Measurements from ENCODE around the gene CELF1.

The CELF1 gene

DNA sequence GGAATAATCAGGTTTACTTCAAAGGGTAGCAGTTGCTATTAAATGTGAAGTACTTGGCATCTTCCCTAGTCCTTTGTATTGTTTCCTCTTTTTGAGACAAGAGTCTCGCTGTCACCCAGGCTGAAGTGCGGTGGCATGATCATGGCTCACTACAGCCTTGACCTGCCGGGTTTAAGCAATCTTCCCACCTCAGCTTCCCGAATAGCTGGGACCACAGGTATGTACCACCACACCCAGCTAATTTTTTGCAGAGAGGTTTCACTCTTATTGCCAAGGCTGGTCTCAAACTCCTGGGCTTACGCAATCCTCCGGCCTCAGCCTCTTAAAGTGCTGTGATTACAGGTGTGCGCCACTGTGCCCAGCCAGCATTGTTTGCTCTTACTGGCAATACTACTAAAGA, 67.8 kb downstream of the CELF1 start:
- no peak for DNase-seq
- no peak for TF ChIP-seq GATA1 (IDR thresholded peaks at IDR 0.05; ENCODE audit: low read depth, low read length)
- no peak for TF ChIP-seq POLR2A (IDR thresholded peaks at IDR 0.05; ENCODE audit: low read length)

GRCh38 chr11:47483457-47483856, 69.5 kb downstream of the CELF1 start:
- DNase-seq: no peak
- no peak for TF ChIP-seq POLR2A (IDR thresholded peaks at IDR 0.05; ENCODE audit: low read length)
- no peak for TF ChIP-seq GATA1 (IDR thresholded peaks at IDR 0.05; ENCODE audit: low read depth, low read length)

GRCh38 chr11:47480762-47481161, 72.2 kb downstream of the CELF1 start:
- no peak for DNase-seq
- no peak for TF ChIP-seq POLR2A (IDR thresholded peaks at IDR 0.05; ENCODE audit: low read length)
- TF ChIP-seq GATA1 (IDR thresholded peaks at IDR 0.05; ENCODE audit: low read depth, low read length): no peak

- TF ChIP-seq GATA1 (IDR thresholded peaks at IDR 0.05; ENCODE audit: low read depth, low read length): no peak
- no peak for TF ChIP-seq POLR2A (IDR thresholded peaks at IDR 0.05; ENCODE audit: low read length)
These were observed 74.1 kb downstream of the CELF1 start for GRCh38 chr11:47478651-47479329.

GRCh38 chr11:47477753-47478152, 75.2 kb downstream of the CELF1 start:
- no peak for DNase-seq
- TF ChIP-seq GATA1 (IDR thresholded peaks at IDR 0.05; ENCODE audit: low read depth, low read length): no peak

More at GRCh38 chr11:47478651-47479329, 74.1 kb downstream of the CELF1 start:
- DNase-seq: no peak

DNA sequence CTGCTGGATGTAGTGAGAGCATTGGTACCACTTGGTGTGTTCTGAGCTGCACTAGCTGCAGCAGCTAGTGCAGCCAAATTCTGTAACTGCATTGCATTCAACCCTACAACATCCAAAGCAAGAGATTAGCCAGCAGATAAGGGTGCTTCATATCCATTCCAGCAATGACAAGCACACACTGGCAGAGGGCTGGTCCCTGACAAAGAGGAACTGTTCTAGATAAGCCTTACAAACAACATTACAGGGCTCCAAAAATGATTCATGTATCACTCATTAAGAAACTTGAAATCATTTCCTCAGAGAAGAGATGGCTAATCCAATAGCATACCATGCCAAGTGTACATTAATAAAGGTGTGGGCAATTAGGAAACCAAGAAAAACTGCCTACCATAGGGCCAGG, 75.6 kb downstream of the CELF1 start:
- peak; percentile 65 to 80 for DNase-seq
- no peak for TF ChIP-seq POLR2A (IDR thresholded peaks at IDR 0.05; ENCODE audit: low read length)

- no peak for TF ChIP-seq GATA1 (IDR thresholded peaks at IDR 0.05; ENCODE audit: low read depth, low read length)
- DNase-seq: no peak
These were observed 82.3 kb downstream of the CELF1 start for GRCh38 chr11:47470671-47471070.

- no peak for TF ChIP-seq POLR2A (IDR thresholded peaks at IDR 0.05; ENCODE audit: low read length)
- no peak for TF ChIP-seq GATA1 (IDR thresholded peaks at IDR 0.05; ENCODE audit: low read depth, low read length)
- no peak for DNase-seq
These were observed 83.4 kb downstream of the CELF1 start for GRCh38 chr11:47469361-47470179.

DNA sequence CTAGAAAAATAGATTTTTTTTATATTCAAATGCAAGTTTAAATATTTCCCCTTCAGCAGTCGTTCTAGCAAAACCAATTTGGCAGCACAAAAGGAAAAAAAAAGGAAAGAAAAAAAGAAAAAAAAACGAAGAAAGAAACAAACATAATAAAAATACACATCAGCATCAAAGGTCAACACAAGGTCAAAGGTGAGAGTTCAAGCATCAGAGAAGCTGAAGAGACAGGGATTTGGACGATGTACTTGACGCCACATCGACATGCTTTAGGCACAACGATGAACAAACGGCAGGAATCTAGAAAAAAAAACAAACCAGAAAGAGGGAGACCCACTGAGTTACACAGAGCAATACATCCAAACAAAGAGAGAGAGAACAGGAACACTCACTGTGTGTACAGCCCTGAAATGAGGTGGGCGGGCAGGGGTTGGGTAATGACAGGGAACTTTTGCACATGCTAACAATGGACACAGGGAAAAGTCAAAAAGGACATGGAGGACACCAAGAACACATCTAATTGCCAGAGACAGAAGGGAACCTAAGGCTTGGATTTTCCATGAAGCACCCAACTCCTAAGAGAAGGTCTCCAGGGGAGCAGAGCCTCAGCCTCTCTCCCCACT, 84.2 kb downstream of the CELF1 start:
- TF ChIP-seq GATA1 (IDR thresholded peaks at IDR 0.05; ENCODE audit: low read depth, low read length): no peak
- no peak for TF ChIP-seq POLR2A (IDR thresholded peaks at IDR 0.05; ENCODE audit: low read length)
- DNase-seq: no peak

DNA sequence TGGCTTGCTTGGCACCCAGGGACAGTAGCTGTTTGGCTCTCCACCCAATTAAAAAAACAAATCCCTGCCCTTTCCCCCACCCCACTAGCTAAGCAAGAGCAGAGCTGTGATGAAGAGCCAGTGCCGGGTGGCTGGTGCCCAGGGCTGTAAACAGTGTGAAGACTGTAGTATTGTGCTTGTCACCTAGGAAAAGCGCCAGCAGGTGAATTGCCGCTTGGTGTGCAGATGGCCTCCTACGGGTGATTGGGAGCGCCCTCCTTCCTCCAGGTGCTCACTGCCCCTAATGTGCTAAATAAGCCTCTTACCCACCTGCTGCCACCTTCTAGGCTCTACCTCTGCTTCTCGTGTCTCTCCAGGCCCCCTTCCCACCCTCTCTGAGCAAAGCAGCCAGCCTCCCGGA, 85.6 kb downstream of the CELF1 start:
- TF ChIP-seq POLR2A (IDR thresholded peaks at IDR 0.05; ENCODE audit: low read length): no peak
- TF ChIP-seq GATA1 (IDR thresholded peaks at IDR 0.05; ENCODE audit: low read depth, low read length): no peak
- DNase-seq: no peak

DNA sequence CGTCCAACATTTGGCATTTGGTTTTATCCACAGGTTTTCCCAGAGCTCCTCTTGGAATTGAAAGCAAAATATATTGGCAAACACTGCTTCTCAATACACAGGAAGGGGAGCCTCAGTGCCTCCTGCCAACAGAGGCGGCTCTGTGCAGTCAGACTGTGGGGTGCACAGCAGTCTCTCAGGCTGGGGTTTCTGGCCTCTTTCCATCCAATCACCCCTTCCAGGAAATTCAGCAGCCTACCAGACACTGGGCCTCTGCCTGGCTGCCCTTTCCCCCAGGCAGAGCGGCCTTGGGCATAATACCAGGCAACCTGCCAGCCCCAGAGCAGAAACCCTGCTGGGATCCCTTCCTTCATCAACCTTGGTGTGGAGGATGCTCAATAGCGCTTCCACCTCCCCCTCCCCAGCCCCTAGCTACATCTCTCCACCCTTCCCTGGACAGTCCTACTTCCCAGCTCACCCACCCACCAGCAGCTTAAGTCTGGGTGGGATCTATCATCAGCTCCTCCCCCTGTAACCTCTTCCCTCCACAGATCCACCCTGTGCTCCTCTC, 86.2 kb downstream of the CELF1 start:
- TF ChIP-seq GATA1 (IDR thresholded peaks at IDR 0.05; ENCODE audit: low read depth, low read length) (no peak), POLR2A (IDR thresholded peaks at IDR 0.05; ENCODE audit: low read length) (no peak)
- DNase-seq: no peak

DNA sequence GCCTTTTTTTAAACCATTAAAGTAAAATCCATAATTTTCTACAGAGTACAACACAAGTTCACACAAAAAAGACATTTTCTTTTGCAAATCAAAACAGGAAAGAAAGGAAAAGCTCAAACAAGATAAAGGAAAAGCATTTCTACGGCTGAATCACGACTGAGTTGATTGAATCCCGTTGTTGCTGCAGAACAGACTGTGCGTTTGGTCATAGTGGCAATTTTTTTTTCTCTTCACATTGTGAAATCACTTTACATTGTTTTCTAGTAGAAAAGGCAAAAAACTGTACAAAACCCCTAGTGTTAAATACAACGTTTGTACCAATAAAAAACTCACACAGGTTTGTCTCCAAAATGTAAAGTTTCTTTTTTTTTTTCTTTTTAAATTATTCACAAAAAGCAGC, 86.7 kb downstream of the CELF1 start:
- DNase-seq: no peak
- TF ChIP-seq GATA1 (IDR thresholded peaks at IDR 0.05; ENCODE audit: low read depth, low read length): no peak
- TF ChIP-seq POLR2A (IDR thresholded peaks at IDR 0.05; ENCODE audit: low read length): no peak

- no peak for DNase-seq
These were observed 88.4 kb downstream of the CELF1 start for GRCh38 chr11:47464483-47464882.

GRCh38 chr11:47461876-47462275, 91.1 kb downstream of the CELF1 start:
- TF ChIP-seq POLR2A (IDR thresholded peaks at IDR 0.05; ENCODE audit: low read length) (no peak), GATA1 (IDR thresholded peaks at IDR 0.05; ENCODE audit: low read depth, low read length) (no peak)
- DNase-seq: no peak

More at GRCh38 chr11:47464483-47464882, 88.4 kb downstream of the CELF1 start:
- no peak for TF ChIP-seq POLR2A (IDR thresholded peaks at IDR 0.05; ENCODE audit: low read length)
- no peak for TF ChIP-seq GATA1 (IDR thresholded peaks at IDR 0.05; ENCODE audit: low read depth, low read length)
